HUES64 (cell line): ENCODE measurements around the gene AFF3.
"Not testable (repeated sequence)": the region's sequence is repeated elsewhere in the genome, so short reads cannot be mapped to it uniquely, and the experiment has no call there.

Experiments used
- H3K27ac ChIP-seq: 2 replicates; pipeline ENCODE4 v1.7.0; 2013; ENCODE audit warnings: low read depth, low read length, inconsistent platforms
- H3K27me3 ChIP-seq: 2 replicates; pipeline ENCODE4 v1.6.1; 2013; ENCODE audit warnings: mild to moderate bottlenecking, low read length; ENCODE audit not compliant: insufficient read depth
- H3K36me3 ChIP-seq: 2 replicates; pipeline ENCODE4 v1.6.1; 2013; ENCODE audit warnings: mild to moderate bottlenecking, low read length; ENCODE audit not compliant: insufficient read depth
- H3K4me1 ChIP-seq: 2 replicates; pipeline ENCODE4 v1.6.1; 2013; ENCODE audit warnings: mild to moderate bottlenecking, low read length, moderate library complexity; ENCODE audit not compliant: insufficient read depth
- H3K4me3 ChIP-seq: 2 replicates; pipeline ENCODE4 v1.5.1; 2013; ENCODE audit warnings: mild to moderate bottlenecking, low read length, moderate library complexity
- H3K9ac ChIP-seq: 2 replicates; pipeline ENCODE4 v1.6.1; 2013; ENCODE audit warnings: mild to moderate bottlenecking, low read depth, low read length
- H3K9me3 ChIP-seq: 2 replicates; pipeline ENCODE4 v1.6.1; 2013; ENCODE audit warnings: low read depth, low read length; ENCODE audit not compliant: insufficient read depth
- WGBS: fragments of 150-250, 120-280 bp; methylation state at CpG from one replicate; pipeline ENCODE4 v1.1.7; 2013; ENCODE audit warnings: missing lambda C conversion rate; 5-methylcytosine and 5-hydroxymethylcytosine counted together

AFF3 gene

DNA sequence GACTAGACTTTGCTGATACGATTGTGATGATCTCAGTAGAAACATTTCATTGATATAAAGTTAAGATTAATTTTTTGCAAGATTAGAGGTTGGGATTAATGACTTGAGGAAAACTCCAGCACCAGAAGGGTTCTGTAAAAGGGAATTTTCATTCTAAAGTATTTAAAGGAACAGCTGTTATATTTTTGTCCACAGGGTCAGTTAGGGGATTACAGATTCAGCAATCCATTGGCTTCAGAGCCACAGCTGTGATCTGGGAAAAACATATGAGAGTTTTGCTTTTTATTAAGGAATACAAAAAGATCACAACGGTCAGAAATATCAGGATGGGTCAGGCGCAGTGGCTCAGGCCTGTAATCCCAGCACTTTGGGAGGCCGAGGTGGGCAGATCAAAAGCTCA is 633.0 kb downstream of the AFF3 start:
- WGBS = 97% methylated on average over 4 of the region's 4 CpGs
- no peaks in the 10 kb centered on the region for H3K9me3 ChIP-seq
- H3K4me3 ChIP-seq = no peak overlapping the region
- no peaks in the 10 kb centered on the region for H3K27me3 ChIP-seq
- H3K9ac ChIP-seq = no peak overlapping the region
- H3K36me3 ChIP-seq = no peaks in the 10 kb centered on the region
- no peaks in the 10 kb centered on the region for H3K4me1 ChIP-seq
- no peak overlapping the region for H3K27ac ChIP-seq

DNA sequence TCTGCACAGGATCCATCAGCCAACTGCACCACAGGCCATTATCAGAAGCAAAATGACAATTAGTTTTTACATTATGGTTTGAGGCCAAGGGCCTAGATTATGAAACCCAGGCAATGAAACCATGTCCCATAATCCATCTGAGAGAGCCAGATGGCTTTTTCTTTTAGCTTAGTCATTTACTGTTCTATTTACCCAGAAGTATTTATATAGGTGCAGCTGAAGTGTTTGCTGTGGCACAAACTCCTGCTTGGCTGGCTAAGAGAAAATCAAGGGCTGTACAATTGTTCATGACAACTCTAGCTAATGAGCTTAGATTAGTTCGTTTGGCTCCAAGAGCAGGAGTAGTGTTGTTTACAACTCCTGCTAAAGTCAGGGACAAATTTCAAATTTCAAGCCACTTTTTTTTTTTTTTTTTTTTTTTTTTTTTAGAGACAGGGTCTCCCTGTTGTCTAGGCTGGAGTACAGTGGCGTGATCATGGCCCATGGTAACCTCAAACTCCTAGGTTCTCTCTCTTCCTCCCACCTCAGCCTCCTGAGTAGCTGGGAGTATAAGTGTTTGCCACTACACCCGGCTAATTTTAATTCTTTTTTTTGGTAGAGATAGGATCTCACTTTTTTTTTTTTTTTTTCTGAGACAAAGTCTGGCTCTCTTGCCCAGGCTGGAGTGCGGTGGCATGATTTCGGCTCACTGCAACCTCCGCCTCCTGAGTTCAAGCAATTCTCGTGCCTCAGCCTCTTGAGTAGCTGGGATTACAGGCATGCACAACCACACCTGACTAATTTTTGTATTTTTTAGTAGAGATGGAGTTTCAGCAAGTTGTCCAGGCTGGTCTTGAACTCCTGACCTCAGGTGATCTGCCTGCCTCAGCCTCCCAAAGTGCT is 634.2 kb downstream of the AFF3 start:
- 94% methylated on average over 6 of the region's 7 CpGs for WGBS
- no peak overlapping the region for H3K9ac ChIP-seq
- no peak overlapping the region for H3K4me3 ChIP-seq
- no peaks in the 10 kb centered on the region for H3K9me3 ChIP-seq
- H3K27ac ChIP-seq = no peak overlapping the region
- no peaks in the 10 kb centered on the region for H3K27me3 ChIP-seq
- no peaks in the 10 kb centered on the region for H3K4me1 ChIP-seq
- no peaks in the 10 kb centered on the region for H3K36me3 ChIP-seq

DNA sequence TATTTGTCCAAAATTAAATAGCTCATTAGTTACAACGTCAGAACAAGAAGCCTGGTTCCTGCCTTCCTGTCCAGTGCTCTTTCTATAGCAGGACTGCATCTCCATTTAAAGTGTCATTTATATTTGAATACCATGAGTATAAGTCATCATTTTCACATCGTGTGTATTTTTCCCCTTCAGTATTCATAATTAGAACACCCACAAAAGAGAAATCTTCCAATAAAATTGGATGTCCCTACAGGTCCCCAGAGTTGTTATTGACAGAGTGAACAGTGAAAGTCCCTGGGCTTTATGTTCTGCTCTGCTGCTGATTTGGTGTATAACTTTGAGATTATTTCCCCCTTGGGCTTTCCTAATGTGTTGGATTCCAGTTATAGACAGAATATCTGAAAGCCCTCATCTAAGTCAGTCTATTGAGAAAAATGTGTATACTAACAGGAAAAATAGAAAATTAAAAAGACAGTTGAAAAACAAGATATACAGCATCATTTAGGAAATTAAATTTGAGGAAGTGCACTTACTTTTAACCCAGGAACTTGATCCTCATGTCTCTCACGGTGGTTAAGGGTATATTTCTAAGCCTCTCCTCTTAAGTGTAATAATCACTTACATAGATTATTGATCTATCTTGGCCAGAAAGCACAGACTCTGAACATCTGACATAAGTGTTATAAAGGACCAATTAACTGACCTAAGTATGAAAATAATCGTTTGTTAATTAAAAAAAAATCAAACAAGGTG is 637.4 kb downstream of the AFF3 start:
- 100% methylated on average over 2 of the region's 4 CpGs for WGBS
- Histone ChIP-seq H3K9ac (no peak overlapping the region), H3K4me3 (no peak overlapping the region)

DNA sequence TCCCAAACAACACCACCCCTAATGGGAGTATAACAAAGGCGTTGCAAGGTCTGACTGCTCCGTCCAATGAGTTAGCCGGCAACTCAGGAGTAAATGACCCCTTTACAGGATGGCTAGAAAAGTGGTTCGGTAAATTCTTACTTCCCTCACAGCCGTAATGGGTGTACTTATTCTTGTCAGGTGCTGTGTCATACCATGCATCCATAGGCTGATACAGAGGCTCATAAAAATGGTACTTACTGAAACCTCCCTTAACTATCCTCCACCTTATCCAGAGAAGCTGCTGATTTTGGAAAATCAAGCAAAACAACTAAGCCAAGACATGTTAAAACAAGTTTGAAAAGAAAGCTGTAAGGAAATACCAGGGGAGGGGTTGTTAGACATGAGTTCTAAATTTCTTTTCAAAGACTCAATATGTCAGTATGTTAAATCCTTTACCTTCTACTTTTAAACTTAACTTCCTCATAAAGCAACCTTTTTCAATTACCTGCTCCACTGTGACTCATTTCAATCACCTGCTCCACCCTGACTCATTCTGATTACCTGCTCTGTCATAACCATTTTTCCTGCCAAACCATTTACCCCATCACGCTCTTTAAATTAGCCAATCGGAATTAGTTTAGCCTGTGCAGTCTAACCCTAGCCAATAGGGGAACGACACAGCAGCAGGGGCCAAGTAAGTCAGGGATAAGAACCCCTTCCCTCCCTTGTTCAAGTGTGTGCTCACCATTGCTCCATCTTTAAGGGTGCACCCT is 638.6 kb downstream of the AFF3 start:
- H3K27ac ChIP-seq, H3K4me1 ChIP-seq, H3K27me3 ChIP-seq, H3K9me3 ChIP-seq, H3K9ac ChIP-seq, H3K4me3 ChIP-seq, H3K36me3 ChIP-seq: not testable (repeated sequence)
- 93% methylated on average over 8 of the region's 8 CpGs for WGBS

More for the DNA sequence above, 637.4 kb downstream of the AFF3 start:
- Histone ChIP-seq H3K4me1 (no peaks in the 10 kb centered on the region), H3K36me3 (no peaks in the 10 kb centered on the region), H3K27me3 (no peaks in the 10 kb centered on the region), H3K27ac (no peak overlapping the region), H3K9me3 (no peaks in the 10 kb centered on the region)

DNA sequence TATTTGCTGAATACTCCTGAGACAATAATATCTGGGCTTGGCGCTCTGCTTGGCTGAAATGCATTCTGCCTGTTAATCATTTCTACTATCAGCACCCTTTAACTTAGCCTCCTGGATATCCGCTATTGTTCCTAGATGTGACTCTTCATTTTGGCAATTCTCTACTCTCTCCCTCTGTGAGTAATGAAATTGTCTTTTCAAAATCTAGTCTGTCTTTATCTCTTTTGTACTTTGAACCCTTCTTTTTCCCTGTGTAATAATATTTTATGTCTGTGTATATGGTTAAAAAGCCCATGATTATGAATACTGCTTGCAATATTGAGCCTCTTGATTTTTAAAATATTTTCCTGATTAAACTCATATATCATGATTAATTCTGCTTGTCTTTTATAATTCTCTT is 646.4 kb downstream of the AFF3 start:
- no peaks in the 10 kb centered on the region for H3K9me3 ChIP-seq
- H3K36me3 ChIP-seq = no peaks in the 10 kb centered on the region

More for the DNA sequence above, 646.4 kb downstream of the AFF3 start:
- H3K4me3 ChIP-seq = no peak overlapping the region
- H3K27me3 ChIP-seq = no peaks in the 10 kb centered on the region
- no peaks in the 10 kb centered on the region for H3K4me1 ChIP-seq
- H3K27ac ChIP-seq = no peak overlapping the region
- WGBS = 93% methylated on average over 2 of the region's 2 CpGs
- no peak overlapping the region for H3K9ac ChIP-seq
